ENCODE measurements around the gene BCL11A.

DNA sequence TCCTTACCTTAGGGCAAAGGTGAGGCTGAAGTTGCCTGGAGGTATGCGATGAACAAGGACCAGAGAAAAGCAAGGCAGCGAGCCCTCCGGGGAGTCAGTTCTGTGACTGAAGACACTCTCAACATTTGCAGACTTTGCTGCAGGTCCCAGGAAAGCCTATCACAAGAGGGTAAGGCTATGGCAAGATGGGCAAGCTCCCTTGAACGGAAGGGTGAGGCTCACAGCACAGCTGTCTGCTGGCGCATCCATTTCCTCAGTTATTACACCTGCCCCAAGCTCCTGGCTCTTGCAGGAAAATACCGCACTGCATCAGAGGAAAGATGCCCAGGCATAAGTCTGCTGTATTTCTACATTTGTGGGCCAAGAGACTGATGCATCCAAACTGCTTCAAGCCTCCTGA is 141.4 kb downstream of the BCL11A start:
- TF ChIP-seq, protein P1, sequence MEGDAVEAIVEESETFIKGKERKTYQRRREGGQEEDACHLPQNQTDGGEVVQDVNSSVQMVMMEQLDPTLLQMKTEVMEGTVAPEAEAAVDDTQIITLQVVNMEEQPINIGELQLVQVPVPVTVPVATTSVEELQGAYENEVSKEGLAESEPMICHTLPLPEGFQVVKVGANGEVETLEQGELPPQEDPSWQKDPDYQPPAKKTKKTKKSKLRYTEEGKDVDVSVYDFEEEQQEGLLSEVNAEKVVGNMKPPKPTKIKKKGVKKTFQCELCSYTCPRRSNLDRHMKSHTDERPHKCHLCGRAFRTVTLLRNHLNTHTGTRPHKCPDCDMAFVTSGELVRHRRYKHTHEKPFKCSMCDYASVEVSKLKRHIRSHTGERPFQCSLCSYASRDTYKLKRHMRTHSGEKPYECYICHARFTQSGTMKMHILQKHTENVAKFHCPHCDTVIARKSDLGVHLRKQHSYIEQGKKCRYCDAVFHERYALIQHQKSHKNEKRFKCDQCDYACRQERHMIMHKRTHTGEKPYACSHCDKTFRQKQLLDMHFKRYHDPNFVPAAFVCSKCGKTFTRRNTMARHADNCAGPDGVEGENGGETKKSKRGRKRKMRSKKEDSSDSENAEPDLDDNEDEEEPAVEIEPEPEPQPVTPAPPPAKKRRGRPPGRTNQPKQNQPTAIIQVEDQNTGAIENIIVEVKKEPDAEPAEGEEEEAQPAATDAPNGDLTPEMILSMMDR (IDR thresholded peaks at IDR 0.05; ENCODE audit: insufficient read depth, low read length, poor library complexity, severe bottlenecking) = no peak
- no peak for TF ChIP-seq EZH2phosphoT487 (conservative IDR thresholded peaks at IDR 0.05; ENCODE audit: low read length)

Measured in SU-DHL-6 (cell line).